HG03064 (cell line): ENCODE results near the gene TPD52L3.

Experiments
- ATAC-seq: cut with Tn5 transposase; IDR thresholded peaks from one replicate; pipeline ENCODE4 v1.9.1; 2021; ENCODE audit warnings: low read depth; ENCODE audit not compliant: unreplicated experiment

The TPD52L3 gene

DNA sequence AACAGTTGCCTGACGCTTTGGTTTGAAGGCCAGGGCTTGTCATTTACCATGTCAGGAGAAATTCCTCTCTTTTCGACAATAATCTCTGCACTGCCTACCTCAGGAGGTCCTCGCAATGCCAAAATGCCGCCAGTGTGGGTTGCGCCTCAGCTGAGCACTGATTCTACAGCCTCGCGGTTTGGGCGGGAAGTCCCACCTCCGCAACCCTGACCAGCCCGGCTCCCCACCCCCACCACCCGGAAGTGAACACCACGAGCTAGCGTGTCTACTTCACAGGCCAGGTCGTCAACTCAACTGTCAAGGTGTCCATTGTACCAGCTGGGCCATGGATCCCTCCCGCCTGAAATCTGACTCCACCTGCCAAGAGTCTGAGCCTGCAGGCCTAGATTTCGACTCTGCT is at the start of gene TPD52L3:
Gene TPD52L3 (plus strand): TSS at position 273 of the 400 bp plus-strand sequence. CDS start 221 bp downstream, outside the sequence.
- no peak for ATAC-seq

DNA sequence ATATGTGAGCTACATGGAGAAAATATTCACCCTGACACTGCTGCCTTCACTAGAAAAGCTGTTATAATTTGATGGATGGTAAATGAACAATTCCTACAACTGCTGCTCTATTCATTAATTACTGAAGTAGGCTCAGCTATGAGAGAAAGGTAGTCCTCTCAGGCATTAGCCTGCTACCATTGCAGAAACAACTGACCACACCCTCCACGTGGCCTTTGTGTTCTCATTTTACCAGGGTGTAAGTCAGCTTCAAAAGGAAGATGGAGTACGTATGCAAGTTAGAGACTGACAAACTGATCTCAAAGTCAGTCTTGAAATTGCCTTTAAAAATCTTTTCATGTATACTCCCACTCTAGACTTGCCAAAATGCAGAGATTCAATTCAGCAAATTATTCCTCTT is 26.3 kb upstream of the TPD52L3 start:
- no peak for ATAC-seq

DNA sequence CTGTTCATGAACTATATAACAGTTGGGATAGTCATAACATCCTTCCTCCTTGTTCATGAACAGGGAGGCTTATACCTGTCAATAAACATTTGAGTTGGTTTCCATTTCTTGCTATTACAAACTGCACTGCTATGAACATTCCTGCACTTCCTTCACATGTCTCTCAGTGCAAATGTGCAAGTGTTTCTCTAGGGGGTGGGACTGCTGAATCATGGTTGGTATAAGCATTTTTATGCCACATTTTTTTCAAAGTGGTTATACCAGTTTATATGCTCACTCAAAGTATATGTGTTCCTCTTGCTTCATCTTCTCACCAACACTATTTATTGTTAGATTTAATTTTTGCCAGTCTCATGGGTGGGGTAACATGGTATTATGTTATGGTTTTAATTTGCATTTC is 25.8 kb upstream of the TPD52L3 start:
- ATAC-seq, result no peak

DNA sequence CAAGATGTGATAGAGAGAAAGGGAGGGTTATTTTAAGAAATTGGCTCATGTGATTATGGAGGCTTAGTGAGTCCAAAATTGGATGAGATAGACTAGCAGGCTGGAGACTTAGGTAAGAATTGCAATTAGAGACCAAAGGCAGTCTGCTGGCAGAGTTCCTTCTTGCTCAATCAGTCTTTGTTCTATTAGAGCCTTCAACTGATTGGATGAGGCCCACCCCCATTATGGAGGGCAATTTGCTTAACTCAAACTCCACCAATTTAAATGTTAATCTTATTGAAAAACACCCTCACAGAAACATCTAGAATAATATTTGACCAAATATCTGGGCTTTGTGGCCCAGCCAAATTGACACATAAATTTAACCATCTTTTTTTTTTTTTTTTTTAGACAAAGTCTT is 23.9 kb upstream of the TPD52L3 start:
- no peak for ATAC-seq

DNA sequence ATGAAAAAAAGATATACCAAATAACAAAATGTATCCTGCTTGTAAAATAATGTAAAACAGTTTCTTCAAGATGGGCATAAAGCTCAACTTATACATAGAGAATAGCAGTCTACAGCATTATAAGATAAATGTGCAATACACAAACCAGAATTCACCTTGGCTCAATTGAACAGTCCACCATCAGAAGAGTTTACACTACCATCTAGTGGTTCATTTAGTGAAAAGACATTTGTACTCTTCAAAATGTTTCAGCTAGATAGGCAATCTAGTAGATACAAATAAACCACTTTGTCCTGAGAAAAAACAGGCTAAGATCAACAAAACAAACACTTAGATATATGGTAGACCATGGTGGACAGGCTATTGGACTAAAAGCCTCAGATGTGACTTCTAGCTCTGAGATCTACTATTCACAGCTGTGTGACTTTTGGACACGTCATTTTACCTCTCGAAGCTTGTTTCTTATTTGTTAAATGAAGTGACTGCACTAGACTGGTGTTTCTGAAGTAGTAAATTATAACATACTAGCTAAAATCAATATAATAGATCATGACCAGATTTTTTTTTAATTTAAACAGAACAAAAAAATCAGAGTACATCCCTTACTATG is 22.1 kb upstream of the TPD52L3 start:
- ATAC-seq, result no peak

DNA sequence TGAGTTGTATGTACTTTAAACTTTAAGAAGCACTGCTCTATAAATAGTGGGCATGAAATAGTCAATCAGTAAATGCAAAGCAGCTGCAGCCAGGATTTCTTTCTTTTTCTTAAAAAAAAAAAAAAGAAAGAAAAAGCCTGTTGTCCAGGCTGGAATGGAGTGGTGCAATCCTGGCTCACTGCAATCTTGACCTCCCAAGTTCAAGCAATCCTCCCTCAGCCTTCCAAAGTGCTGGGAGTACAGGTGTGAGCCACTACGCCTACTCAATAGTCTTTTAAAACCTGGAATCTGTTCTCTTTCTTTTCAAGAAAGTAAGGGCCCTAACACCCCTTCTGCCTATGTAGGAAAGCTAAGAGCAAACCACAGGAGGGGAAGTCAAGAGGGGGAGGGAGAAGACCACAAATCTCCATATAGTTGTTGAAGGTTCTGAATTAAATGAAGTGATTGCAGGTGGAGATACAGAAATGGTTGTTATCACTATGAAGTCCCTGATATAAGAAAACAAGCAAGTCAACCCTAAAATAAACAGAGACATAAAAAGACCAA is 20.6 kb upstream of the TPD52L3 start:
- no peak for ATAC-seq

DNA sequence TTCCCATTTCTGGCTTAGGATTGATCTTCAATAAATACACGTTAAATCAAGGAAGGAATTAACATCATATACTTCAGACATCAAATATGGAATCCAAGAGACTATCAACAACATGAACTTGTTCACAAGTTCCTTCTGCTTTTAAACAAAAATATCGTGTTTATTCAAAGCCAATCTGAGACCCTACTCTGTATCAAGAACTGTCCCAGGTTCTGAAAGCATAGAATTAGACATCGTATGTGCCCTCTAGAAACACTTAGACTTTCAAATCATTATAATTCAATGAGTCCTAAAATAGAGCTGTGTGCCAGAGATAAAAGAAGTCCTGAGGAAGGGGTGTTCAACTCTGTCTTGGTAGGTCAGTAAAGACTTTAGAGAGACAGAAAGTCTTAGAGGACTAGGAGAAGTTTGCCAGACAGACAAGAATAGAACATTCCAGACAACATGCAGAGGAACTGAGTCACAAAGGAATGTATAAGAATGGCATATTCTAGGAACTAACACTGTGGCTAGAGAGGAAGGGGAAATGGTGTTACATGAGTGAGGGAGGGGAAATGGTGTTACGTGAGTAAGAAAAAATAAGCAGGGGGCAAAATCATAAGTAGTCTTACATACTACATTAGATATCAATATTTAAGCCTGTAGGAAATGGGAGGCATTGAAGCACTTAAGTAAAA is 2.9 kb downstream of the TPD52L3 start:
- ATAC-seq, result no peak

DNA sequence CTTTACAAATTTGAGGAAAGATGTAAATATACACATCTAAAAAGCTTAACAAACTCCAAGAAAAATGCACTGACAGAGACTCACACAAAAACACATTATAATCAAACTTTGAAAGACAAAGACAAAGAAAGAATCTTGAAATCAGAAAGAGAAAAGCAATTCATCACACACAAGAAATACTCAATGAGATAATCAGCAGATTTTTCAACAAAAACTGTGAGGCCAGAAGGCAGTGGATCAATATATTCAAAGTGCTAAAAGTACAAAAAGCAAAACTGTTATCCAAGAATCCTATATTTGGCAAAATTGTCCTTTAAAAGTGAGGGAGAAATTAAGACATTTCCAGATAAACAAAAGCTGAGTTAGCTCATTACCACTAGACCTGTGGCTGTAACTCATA is 6.1 kb downstream of the TPD52L3 start:
- no peak for ATAC-seq

DNA sequence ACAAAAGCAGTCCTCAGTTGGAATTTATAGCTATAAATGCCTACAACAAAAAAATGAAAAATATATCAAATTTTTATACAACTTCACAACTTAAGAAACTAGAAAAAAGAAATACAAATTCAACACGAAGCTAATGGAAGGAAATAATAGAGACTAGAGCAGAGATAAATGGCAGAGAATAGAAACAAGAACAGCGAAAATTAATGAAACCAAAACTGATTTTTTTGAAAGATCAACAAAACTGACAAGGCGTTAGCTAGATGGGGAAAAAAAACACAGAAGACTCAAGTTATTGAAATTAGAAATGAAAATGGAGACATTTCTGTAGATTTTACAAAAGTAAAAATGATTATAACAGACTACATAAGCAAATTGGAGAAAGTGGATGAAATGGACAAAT is 20.6 kb downstream of the TPD52L3 start:
- no peak for ATAC-seq

DNA sequence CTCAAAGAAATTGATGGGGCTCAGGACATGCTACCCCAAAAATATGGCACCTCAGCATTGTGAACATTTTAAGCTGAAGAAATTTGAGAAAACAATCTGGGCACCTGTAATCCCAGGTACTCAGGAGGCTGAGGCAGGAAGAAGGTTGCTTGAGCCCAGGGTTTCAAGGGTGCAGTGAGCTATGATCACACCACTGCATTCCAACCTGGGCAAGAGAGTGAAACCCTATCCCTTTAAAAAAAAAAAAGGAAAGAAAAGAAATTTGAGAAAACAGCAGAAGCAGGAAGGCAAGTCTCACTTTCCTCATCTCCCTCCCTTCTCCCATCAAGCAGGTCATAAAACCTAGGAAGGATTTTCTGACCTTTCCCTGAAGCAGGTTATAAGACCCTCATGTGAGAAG is 23.6 kb downstream of the TPD52L3 start:
- ATAC-seq, result no peak

DNA sequence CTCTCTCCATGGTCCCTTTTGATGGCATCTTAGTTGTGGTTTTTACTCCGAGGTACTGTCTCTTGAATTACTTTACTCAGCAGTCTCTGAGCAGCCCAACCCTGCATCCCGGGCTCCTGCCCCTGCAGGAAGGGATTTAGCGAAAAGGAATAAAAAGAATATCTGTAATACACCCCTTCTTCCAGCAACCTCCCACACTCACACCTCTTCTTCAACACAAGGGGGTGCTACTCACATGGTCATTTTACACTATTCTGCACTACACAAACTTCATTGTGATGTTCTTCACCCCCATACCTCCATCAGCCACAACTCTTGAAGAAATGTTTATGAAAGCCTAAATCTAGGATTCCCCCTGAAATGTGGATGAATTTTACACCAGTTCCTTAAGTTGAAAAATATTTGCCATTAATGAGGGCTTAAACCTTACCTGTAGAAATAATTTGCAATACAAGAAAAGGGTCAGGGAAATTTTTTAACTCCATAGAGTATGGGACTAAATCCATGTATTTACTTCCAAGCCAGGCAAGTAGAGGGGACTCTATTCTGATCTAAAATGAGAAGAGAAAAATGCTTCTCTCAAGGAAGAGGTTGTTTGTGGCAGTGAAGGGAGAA is 26.0 kb downstream of the TPD52L3 start:
- peak; percentile 64 for ATAC-seq

DNA sequence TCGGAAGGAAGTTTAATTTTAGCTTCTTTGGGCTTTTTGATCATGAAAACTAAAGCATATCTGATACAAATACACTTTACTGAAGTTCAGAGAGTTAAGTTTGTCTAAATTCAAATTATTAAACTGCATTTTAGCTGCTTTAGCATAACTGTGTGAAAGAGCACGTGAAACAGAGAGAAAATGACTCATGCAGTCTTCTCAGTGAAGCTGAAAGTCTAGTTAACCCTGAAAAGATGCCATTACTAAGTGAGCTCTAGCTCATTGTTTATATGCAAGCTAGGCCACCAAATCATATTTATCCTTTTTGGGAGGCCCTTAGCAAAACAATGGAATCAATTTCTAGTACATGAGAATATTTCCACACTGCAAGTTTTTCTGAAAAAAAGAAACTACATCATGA is 27.6 kb downstream of the TPD52L3 start:
- ATAC-seq, result peak; percentile 77

DNA sequence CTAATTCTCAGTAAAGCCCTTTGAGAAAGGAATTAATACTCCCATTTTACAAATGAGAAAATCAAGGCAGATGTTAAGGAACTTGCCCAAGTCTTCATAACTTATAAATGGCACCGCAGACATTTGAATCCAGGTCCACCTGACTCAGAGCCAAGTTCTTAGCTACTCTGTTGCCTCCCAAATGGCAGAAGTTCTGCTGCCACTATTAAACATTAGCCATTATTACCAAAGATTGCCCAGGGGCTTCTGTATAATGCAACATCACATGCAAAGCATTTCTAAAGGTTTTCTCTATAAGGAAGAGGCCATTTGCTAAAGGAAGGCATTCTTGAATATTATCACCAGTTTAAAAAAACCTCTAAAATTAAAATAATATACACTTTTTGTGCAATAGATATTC is 28.3 kb downstream of the TPD52L3 start:
- ATAC-seq, result no peak

DNA sequence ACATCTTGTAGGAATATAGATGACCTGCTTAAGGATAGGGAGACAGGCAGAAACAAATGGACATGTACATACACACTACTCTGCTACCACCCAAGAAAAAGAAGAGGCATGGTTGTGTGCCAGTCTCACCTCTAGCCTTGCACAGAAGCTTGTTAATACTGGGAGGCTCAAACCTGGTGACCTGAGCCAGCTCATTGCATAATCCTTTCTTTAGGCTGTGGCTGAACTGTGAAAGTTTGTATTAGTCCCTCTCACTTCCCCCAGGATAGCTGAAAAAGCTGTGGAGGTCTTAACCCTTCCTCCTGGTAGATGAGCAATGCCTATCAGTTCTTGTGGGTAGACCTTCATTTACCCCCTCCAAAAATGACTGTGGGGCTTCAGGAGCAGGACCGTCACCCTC is 28.7 kb downstream of the TPD52L3 start:
- ATAC-seq, result no peak

DNA sequence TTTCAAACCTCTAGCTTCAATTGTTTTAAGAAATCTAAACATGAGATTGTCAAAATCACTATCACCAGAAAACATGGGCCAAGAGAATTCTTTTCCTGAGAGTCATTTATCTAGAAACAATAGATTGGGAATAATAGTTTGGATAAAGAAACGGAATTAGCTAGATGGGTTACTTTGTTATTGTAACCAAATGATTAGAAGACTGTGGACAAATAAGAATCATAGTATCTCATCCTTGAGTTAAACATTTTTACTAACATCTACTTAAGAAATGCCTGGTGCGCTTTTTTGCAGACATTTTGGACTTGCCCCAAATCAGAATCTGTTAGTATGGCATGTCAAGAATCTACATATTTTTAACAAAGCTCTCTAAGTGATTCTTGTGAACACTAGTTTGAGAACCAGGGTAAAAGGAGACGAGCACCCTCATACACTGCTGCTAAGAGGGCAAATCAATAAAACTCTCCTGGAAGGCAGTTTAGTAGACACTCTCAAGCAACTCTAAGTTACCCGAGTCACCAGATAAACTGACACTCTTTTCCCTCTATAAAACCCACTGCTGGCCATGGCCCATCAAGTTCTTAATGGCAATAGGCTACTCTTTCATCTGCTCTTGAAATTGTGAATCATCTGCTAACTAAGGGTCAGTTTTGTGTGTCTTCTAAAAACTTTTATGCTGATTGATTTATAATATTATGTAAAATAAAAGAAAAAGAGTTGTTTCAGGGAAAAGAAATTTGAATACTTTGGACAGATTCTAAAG is 39.1 kb downstream of the TPD52L3 start:
- no peak for ATAC-seq

DNA sequence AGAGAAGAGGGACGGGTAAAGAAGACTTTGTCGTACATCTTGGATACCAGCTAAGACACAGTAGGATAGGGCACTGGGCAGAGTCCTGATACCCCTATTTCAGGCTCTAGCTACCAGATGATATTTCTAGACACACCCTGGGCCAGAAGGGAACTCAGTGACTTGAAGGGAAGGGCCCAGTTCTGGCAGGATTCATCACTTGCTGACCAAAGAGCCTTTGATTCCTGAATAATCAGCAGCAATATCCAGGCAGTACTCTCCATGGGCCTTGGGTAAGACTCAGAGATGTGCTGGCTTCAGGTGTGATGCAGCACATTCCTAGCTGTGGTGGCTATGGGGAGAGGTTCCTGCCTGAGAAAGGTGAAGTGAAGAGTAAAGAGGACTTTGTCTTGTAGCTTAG is 40.7 kb downstream of the TPD52L3 start:
- ATAC-seq, result no peak
